Ovary (tissue), 9 donors: Measurements from ENCODE around the gene KIF6. TPM values are rescaled to one million over a fixed set of nuclear protein-coding genes. Genes with fewer than 3 reads are reported as not detected.

ENCODE experiments used
- DNase-seq, 5 donors: peaks; one replicate each; pipeline ENCODE4 v3.0.0-alpha.2; 2019 to 2020
- H3K27ac ChIP-seq, 2 donors: fragments of 200-600 bp; one replicate each; pipeline versions ENCODE4 v1.5.1 to v1.8.0; 2019 to 2022
- H3K27me3 ChIP-seq: fragments of 200-600 bp; one replicate; pipeline ENCODE4 v1.8.0; 2022
- H3K36me3 ChIP-seq: fragments of 200-600 bp; sonication (generic); one replicate; pipeline ENCODE4 v1.5.1; 2019
- H3K4me1 ChIP-seq: one replicate; pipeline ENCODE4 v1.8.1; 2013; ENCODE audit warnings: mild to moderate bottlenecking, moderate library complexity; ENCODE audit not compliant: insufficient read depth
- H3K4me3 ChIP-seq: fragments of 200-600 bp; sonication (generic); one replicate; pipeline ENCODE4 v1.5.1; 2017
- H3K9me3 ChIP-seq, 2 donors: fragments of 200-600 bp in 1 of 2; sonication (generic) in 1 of 2; one replicate each; pipeline versions ENCODE4 v1.5.1 to v1.8.1; 2013 to 2019; ENCODE audit warnings: mild to moderate bottlenecking in 1 of 2, moderate library complexity in 1 of 2
- CTCF ChIP-seq, 3 donors: fragments of 450-650 bp in 2 of 3; fragments of 200-600 bp in 1 of 3; IDR thresholded peaks; one replicate each; pipeline versions ENCODE4 v1.5.1 to v1.8.0; 2016 to 2022; ENCODE audit warnings: antibody characterized with exemption in 3 of 3, mild to moderate bottlenecking in 1 of 3
- EP300 ChIP-seq: sonication (generic); formaldehyde crosslinking; IDR thresholded peaks from one replicate; pipeline ENCODE4 v1.6.1; 2017; ENCODE audit warnings: antibody characterized with exemption
- POLR2A ChIP-seq: fragments of 450-650 bp; IDR thresholded peaks from one replicate; pipeline ENCODE4 v1.6.1; 2017; ENCODE audit warnings: antibody characterized with exemption, mild to moderate bottlenecking, moderate library complexity
- WGBS, 3 donors: extraction: QIAGEN DNeasy Blood & Tissue Kit in 1 of 3; methylation state at CpG; one replicate each; pipeline versions ENCODE4 v1.1.5 to v1.1.7; 2013 to 2017; 5-methylcytosine and 5-hydroxymethylcytosine counted together
- intact Hi-C, 4 donors: fragments of 100-400 bp; cut with DNase I; formaldehyde crosslinking; loops; one replicate each; pipeline versions ENCODE4 v1.11.0 to v1.15.1; 2022 to 2023
- polyA plus RNA-seq, 2 donors: library from polyadenylated mRNA; stranded (reverse); fragments of 200-250 nt in 1 of 2; fragments of 350-450 nt in 1 of 2; fragmentation: Illumina TruSeq in 1 of 2; extraction: RNeasy Lipid Tissue Mini Kit (QIAGEN cat#74804) in 1 of 2; gene quantifications; one replicate each; pipeline ENCODE4 v1.2.3, GENCODE V29; 2013 to 2014
- total RNA-seq, 7 donors: library from RNA; depleted of rRNA in 2 of 7; stranded (reverse); fragments of >200 nt in 2 of 7; fragmentation: NEBNext Ultra II Directional in 3 of 7; extraction: Animal tissue kit (Norgen Biotek cat#: 25700) in 3 of 7; gene quantifications; one replicate each; pipeline versions ENCODE4 v1.1.0 to v1.2.4, GENCODE V29; 2016 to 2023
- donor health status: DM: no; HTN: no; CAD: no; lungs with moderate emphysema.
- donor health status: DM: no; HTN: no; CAD: no.
- donor health status: Bipolar disorder and iron deficiency.
- donor health status: DM: yes; HTN: yes; CAD: no.
- donor health status: DM: no; HTN: no; CAD: no.
- donor health status: DM: yes; HTN: yes; CAD: no.

KIF6 gene
- total and polyA plus RNA-seq, 9 donors = 0.12 to 2.1 (median 0.82) TPM

GRCh38 chr6:39530201-39530759 lies 194.9 kb downstream of the KIF6 start:
- intact Hi-C loops = no loop called here
- H3K4me3 ChIP-seq = peak overlapping the region; percentile 4
- no peaks in the 10 kb centered on the region for H3K27me3 ChIP-seq
- H3K27ac ChIP-seq = peak overlapping the region in 1 of 2 donors; percentile 45
- no peaks in the 10 kb centered on the region for H3K9me3 ChIP-seq
- DNase-seq = peak; percentile 49 to 71 (median 64)
- H3K36me3 ChIP-seq = no peaks in the 10 kb centered on the region
- peaks cover 3% of the 10 kb centered on the region for H3K4me1 ChIP-seq
- WGBS, 3 donors = 5 to 7% (median 5%) methylated on average over 4 of the region's 4 CpGs
- TF ChIP-seq CTCF (IDR thresholded peaks at IDR 0.05) (no peak), POLR2A (no peak), EP300 (no peak)

GRCh38 chr6:39527792-39528564 lies 197.2 kb downstream of the KIF6 start:
- no peaks in the 10 kb centered on the region for H3K9me3 ChIP-seq
- WGBS, 3 donors = 76 to 83% (median 78%) methylated on average over 2 of the region's 2 CpGs
- H3K4me3 ChIP-seq = no peak overlapping the region
- intact Hi-C loops = no loop called here
- H3K27me3 ChIP-seq = no peaks in the 10 kb centered on the region
- no peak overlapping the region for H3K27ac ChIP-seq
- no peak for DNase-seq
- H3K36me3 ChIP-seq = no peaks in the 10 kb centered on the region
- H3K4me1 ChIP-seq = peaks cover 8% of the 10 kb centered on the region
- no peak for TF ChIP-seq EP300
- no peak for TF ChIP-seq CTCF (IDR thresholded peaks at IDR 0.05)
- no peak for TF ChIP-seq POLR2A

- peaks cover 19% of the 10 kb centered on the region for H3K4me1 ChIP-seq
- intact Hi-C loops = no loop called here
- no peak overlapping the region for H3K27ac ChIP-seq
- no peaks in the 10 kb centered on the region for H3K9me3 ChIP-seq
- no peak for TF ChIP-seq CTCF (IDR thresholded peaks at IDR 0.05)
- no peak for TF ChIP-seq EP300
- no peak for TF ChIP-seq POLR2A
- H3K27me3 ChIP-seq = no peaks in the 10 kb centered on the region
- no peak overlapping the region for H3K4me3 ChIP-seq
- 48 to 71% (median 53%) methylated on average over 2 of the region's 2 CpGs for WGBS, 3 donors
- no peak for DNase-seq
- H3K36me3 ChIP-seq = no peaks in the 10 kb centered on the region
These were observed 201.2 kb downstream of the KIF6 start for GRCh38 chr6:39524007-39524406.

GRCh38 chr6:39521958-39522357 lies 203.2 kb downstream of the KIF6 start:
- intact Hi-C loops = no loop called here
- no peaks in the 10 kb centered on the region for H3K9me3 ChIP-seq
- DNase-seq = no peak
- 4 to 18% (median 4%) methylated on average over 2 of the region's 2 CpGs for WGBS, 3 donors
- no peaks in the 10 kb centered on the region for H3K27me3 ChIP-seq
- no peaks in the 10 kb centered on the region for H3K36me3 ChIP-seq
- no peak overlapping the region for H3K4me3 ChIP-seq
- peaks cover 19% of the 10 kb centered on the region for H3K4me1 ChIP-seq
- H3K27ac ChIP-seq = no peak overlapping the region
- TF ChIP-seq POLR2A (no peak), CTCF (IDR thresholded peaks at IDR 0.05) (no peak), EP300 (no peak)
